Mucosa of descending colon (tissue), 3 donors: ENCODE data around the gene SLC30A7. TPM values are rescaled to one million over a fixed set of nuclear protein-coding genes. Genes with fewer than 3 reads are reported as not detected.

Experiments used
- ATAC-seq: fragments of 200-7000 bp; cut with Tn5 transposase; one replicate; pipeline ENCODE4 v1.9.1; 2020; ENCODE audit warnings: mild to moderate bottlenecking, moderate library complexity
- DNase-seq, 3 donors: peaks; one replicate each; pipeline ENCODE4 v3.0.0-alpha.2; 2020
- H3K36me3 ChIP-seq: fragments of 200-600 bp; one replicate; pipeline ENCODE4 v1.8.0; 2021; ENCODE audit warnings: low read depth, mild to moderate bottlenecking
- H3K4me1 ChIP-seq: fragments of 200-600 bp; one replicate; pipeline ENCODE4 v1.8.0; 2021; ENCODE audit warnings: low read depth, mild to moderate bottlenecking
- H3K4me3 ChIP-seq: fragments of 200-600 bp; one replicate; pipeline ENCODE4 v1.8.0; 2021; ENCODE audit warnings: mild to moderate bottlenecking
- H3K9me3 ChIP-seq: fragments of 200-600 bp; one replicate; pipeline ENCODE4 v1.8.0; 2021; ENCODE audit warnings: mild to moderate bottlenecking
- intact Hi-C, 2 donors: fragments of 100-400 bp; cut with DNase I in 1 of 2; cut with micrococcal nuclease in 1 of 2; formaldehyde crosslinking; loops; one replicate each; pipeline versions ENCODE4 v1.11.0 to v1.11.1; 2022; cut with DNase I, micrococcal nuclease
- total RNA-seq, 3 donors: library from RNA; stranded (reverse); fragmentation: NEBNext Ultra II Directional in 2 of 3; extraction: Animal tissue kit (Norgen Biotek cat#: 25700) in 2 of 3; gene quantifications; one replicate each; pipeline versions ENCODE4 v1.2.1 to v1.2.4, GENCODE V29; 2021 to 2023
- TF ChIP-seq, protein P1 (sequence below): fragments of 200-600 bp; IDR thresholded peaks from one replicate; pipeline ENCODE4 v1.8.0; 2022; ENCODE audit warnings: antibody characterized with exemption, mild to moderate bottlenecking
- donor health status: DM: no; HTN: no; CAD: no; lungs with moderate emphysema.
- donor health status: DM: no; HTN: no; CAD: no.
- donor health status: DM: no; HTN: yes; CAD: no.

SLC30A7 gene
- total RNA-seq, 3 donors from 2014 or later: 27.3 to 37.0 (median 35.7) TPM

GRCh38 chr1:100903777-100904176 lies 7.9 kb downstream of the SLC30A7 start:
- no peaks in the 10 kb centered on the region for H3K9me3 ChIP-seq
- ATAC-seq: no peak
- H3K4me1 ChIP-seq: peaks cover 8% of the 10 kb centered on the region
- H3K36me3 ChIP-seq: no peaks in the 10 kb centered on the region
- TF ChIP-seq, protein P1, sequence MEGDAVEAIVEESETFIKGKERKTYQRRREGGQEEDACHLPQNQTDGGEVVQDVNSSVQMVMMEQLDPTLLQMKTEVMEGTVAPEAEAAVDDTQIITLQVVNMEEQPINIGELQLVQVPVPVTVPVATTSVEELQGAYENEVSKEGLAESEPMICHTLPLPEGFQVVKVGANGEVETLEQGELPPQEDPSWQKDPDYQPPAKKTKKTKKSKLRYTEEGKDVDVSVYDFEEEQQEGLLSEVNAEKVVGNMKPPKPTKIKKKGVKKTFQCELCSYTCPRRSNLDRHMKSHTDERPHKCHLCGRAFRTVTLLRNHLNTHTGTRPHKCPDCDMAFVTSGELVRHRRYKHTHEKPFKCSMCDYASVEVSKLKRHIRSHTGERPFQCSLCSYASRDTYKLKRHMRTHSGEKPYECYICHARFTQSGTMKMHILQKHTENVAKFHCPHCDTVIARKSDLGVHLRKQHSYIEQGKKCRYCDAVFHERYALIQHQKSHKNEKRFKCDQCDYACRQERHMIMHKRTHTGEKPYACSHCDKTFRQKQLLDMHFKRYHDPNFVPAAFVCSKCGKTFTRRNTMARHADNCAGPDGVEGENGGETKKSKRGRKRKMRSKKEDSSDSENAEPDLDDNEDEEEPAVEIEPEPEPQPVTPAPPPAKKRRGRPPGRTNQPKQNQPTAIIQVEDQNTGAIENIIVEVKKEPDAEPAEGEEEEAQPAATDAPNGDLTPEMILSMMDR: no peak
- no peak for DNase-seq
- intact Hi-C loops: no loop called here
- no peak overlapping the region for H3K4me3 ChIP-seq

- Histone ChIP-seq H3K4me1 (peaks cover 8% of the 10 kb centered on the region), H3K9me3 (no peaks in the 10 kb centered on the region), H3K36me3 (no peaks in the 10 kb centered on the region), H3K4me3 (no peak overlapping the region)
- intact Hi-C loops: no loop called here
- TF ChIP-seq, protein P1: no peak
- DNase-seq (no peak), ATAC-seq (no peak)
These were observed 8.6 kb downstream of the SLC30A7 start for GRCh38 chr1:100904528-100904927.

DNA sequence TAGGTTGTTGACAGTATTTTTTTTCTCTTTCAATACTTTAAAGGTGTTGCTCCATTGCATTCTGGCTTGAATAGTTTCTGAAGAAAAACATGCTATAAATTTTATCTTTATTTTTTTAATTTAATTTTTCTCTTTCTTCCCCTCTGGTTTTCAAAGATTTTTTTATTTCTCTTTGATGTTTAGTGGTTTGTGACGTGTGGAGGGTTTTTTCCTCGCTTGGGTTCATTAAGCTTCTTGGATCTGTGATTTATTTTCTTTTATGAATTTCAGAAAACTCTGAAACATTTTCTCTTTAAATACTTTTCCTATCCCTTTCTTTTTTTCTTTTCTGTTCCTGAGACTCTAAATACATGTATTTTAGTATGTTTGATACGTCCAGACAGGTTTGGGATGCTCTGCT lies 9.3 kb downstream of the SLC30A7 start:
- Histone ChIP-seq H3K4me3 (no peak overlapping the region), H3K4me1 (peaks cover 2% of the 10 kb centered on the region), H3K36me3 (peaks cover 2% of the 10 kb centered on the region), H3K9me3 (no peaks in the 10 kb centered on the region)
- no peak for DNase-seq
- TF ChIP-seq, protein P1: no peak
- intact Hi-C loops: no loop called here
- no peak for ATAC-seq

GRCh38 chr1:100907887-100908286 lies 12.0 kb downstream of the SLC30A7 start:
- Histone ChIP-seq H3K36me3 (peaks cover 9% of the 10 kb centered on the region), H3K4me3 (no peak overlapping the region), H3K9me3 (no peaks in the 10 kb centered on the region), H3K4me1 (no peaks in the 10 kb centered on the region)
- no peak for DNase-seq
- TF ChIP-seq, protein P1: no peak
- intact Hi-C loops: no loop called here
- no peak for ATAC-seq

GRCh38 chr1:100909018-100909417 lies 13.1 kb downstream of the SLC30A7 start:
- TF ChIP-seq, protein P1: no peak
- H3K36me3 ChIP-seq: peaks cover 9% of the 10 kb centered on the region
- H3K9me3 ChIP-seq: no peaks in the 10 kb centered on the region
- H3K4me3 ChIP-seq: no peak overlapping the region
- intact Hi-C loops: no loop called here
- DNase-seq (no peak), ATAC-seq (no peak)
- no peaks in the 10 kb centered on the region for H3K4me1 ChIP-seq

DNA sequence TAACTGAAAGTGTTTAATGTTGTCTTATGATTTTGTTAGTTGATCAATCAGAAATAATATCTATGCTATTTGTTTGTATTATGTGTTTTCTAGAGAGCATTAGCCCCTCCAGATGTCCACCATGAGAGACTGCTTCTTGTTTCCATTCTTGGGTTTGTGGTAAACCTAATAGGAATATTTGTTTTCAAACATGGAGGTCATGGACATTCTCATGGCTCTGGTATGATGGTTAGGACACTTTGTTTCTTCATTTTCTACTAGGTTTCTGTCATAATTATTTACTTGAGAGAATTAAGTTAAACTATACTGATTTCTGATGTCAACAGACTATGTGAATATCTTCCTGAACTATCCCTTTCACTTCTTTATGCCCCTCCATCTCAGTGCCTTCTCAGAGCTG lies 16.1 kb downstream of the SLC30A7 start:
- TF ChIP-seq, protein P1: no peak
- Histone ChIP-seq H3K36me3 (peaks cover 9% of the 10 kb centered on the region), H3K4me1 (no peaks in the 10 kb centered on the region), H3K9me3 (no peaks in the 10 kb centered on the region), H3K4me3 (no peak overlapping the region)
- no peak for DNase-seq
- intact Hi-C loops: no loop called here
- no peak for ATAC-seq
